ENCODE results near the gene CPXM2.

CPXM2 gene

GRCh38 chr10:123901621-123902020 is 10.0 kb upstream of the CPXM2 start:
- no peaks in the 10 kb centered on the region for H3K36me3 ChIP-seq (ENCODE audit: control insufficient read depth, low read depth, low read length)
- H3K4me3 ChIP-seq (ENCODE audit: low read length): no peak overlapping the region
- H3K4me1 ChIP-seq (ENCODE audit: control insufficient read depth, low read depth, low read length): peaks cover 4% of the 10 kb centered on the region
- H3K27ac ChIP-seq (ENCODE audit: low read length): no peak overlapping the region
- no peak overlapping the region for H3K9ac ChIP-seq (ENCODE audit: low read length)
- no peaks in the 10 kb centered on the region for H3K27me3 ChIP-seq (ENCODE audit: control insufficient read depth, insufficient read depth, low read length)
- H3K9me3 ChIP-seq (ENCODE audit: control insufficient read depth, low read depth, low read length): no peaks in the 10 kb centered on the region

- Histone ChIP-seq H3K9me3 (ENCODE audit: control insufficient read depth, low read depth, low read length) (no peaks in the 10 kb centered on the region), H3K27me3 (ENCODE audit: control insufficient read depth, insufficient read depth, low read length) (peaks cover 11% of the 10 kb centered on the region), H3K4me1 (ENCODE audit: control insufficient read depth, low read depth, low read length) (peaks cover under 1% of the 10 kb centered on the region), H3K4me3 (ENCODE audit: low read length) (no peak overlapping the region), H3K9ac (ENCODE audit: low read length) (no peak overlapping the region), H3K27ac (ENCODE audit: low read length) (no peak overlapping the region), H3K36me3 (ENCODE audit: control insufficient read depth, low read depth, low read length) (no peaks in the 10 kb centered on the region)
Measured at GRCh38 chr10:123897146-123897545, 5.5 kb upstream of the CPXM2 start.

DNA sequence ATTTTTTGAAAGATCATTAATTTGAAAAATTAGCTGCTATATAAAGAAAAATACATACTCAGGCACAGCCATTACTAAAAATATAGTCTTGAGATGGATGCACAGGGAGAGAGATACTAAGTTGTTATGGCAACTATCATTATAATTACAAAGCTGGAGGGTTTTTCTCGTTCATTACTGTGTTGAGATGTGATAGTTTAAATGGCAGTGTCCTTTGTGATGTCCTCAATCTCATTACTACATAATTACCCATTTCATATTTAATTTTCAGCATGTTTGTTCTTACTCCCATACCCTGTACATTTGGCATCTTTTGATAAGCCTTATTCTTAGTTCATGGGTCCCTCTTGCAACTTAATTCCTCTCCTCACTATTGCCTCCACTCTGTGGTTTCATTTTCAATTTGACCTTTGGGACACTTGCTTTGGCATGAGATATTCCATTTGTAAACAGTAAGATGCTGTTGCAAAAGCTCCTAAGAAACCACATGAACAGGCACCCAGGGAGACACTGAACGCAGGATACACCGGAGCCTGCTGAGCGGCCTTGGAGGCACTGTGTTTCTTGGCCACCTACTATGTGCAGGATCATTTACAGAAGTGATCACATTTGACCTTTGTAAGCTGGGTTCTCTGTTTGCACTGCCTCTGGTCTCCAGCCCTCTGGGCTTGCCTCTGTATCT is 4.8 kb upstream of the CPXM2 start:
- Histone ChIP-seq H3K27ac (ENCODE audit: low read length) (no peak overlapping the region), H3K9ac (ENCODE audit: low read length) (no peak overlapping the region), H3K36me3 (ENCODE audit: control insufficient read depth, low read depth, low read length) (no peaks in the 10 kb centered on the region), H3K9me3 (ENCODE audit: control insufficient read depth, low read depth, low read length) (no peaks in the 10 kb centered on the region), H3K4me3 (ENCODE audit: low read length) (no peak overlapping the region), H3K4me1 (ENCODE audit: control insufficient read depth, low read depth, low read length) (peaks cover 3% of the 10 kb centered on the region), H3K27me3 (ENCODE audit: control insufficient read depth, insufficient read depth, low read length) (peaks cover 16% of the 10 kb centered on the region)

DNA sequence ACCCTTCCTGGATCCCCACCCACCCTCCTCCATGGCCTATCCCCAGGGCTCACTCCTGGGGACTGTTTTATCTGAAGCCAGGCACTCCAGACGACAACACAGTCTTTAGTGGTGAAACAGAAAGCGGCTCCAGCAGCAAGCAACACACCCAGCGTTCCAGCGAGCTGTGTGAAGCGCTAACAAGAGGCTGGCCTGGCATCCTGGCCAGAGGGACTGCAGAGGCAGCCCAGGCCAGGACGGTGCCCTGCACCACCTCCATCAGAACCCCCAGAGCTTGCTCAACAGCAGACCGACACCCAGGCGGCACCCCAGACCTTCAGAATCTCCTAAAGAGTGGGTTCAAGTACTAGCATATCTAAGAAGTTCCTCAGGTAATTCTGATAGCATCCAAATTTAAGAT is 2.0 kb upstream of the CPXM2 start:
- Histone ChIP-seq H3K9ac (ENCODE audit: low read length) (no peak overlapping the region), H3K27ac (ENCODE audit: low read length) (no peak overlapping the region), H3K9me3 (ENCODE audit: control insufficient read depth, low read depth, low read length) (no peaks in the 10 kb centered on the region), H3K36me3 (ENCODE audit: control insufficient read depth, low read depth, low read length) (no peaks in the 10 kb centered on the region), H3K4me1 (ENCODE audit: control insufficient read depth, low read depth, low read length) (peaks cover 11% of the 10 kb centered on the region), H3K27me3 (ENCODE audit: control insufficient read depth, insufficient read depth, low read length) (peaks cover 36% of the 10 kb centered on the region), H3K4me3 (ENCODE audit: low read length) (no peak overlapping the region)

- Histone ChIP-seq H3K4me3 (ENCODE audit: low read length) (peak overlapping the region; percentile 58), H3K4me1 (ENCODE audit: control insufficient read depth, low read depth, low read length) (peaks cover 11% of the 10 kb centered on the region), H3K27ac (ENCODE audit: low read length) (no peak overlapping the region), H3K36me3 (ENCODE audit: control insufficient read depth, low read depth, low read length) (no peaks in the 10 kb centered on the region), H3K9me3 (ENCODE audit: control insufficient read depth, low read depth, low read length) (no peaks in the 10 kb centered on the region), H3K27me3 (ENCODE audit: control insufficient read depth, insufficient read depth, low read length) (peaks cover 36% of the 10 kb centered on the region), H3K9ac (ENCODE audit: low read length) (no peak overlapping the region)
Measured at GRCh38 chr10:123890756-123891143, 857 bp downstream of the CPXM2 start.

- Histone ChIP-seq H3K9ac (ENCODE audit: low read length) (no peak overlapping the region), H3K4me1 (ENCODE audit: control insufficient read depth, low read depth, low read length) (peaks cover 11% of the 10 kb centered on the region), H3K36me3 (ENCODE audit: control insufficient read depth, low read depth, low read length) (no peaks in the 10 kb centered on the region), H3K4me3 (ENCODE audit: low read length) (peak overlapping the region; percentile 58), H3K27me3 (ENCODE audit: control insufficient read depth, insufficient read depth, low read length) (peaks cover 36% of the 10 kb centered on the region), H3K9me3 (ENCODE audit: control insufficient read depth, low read depth, low read length) (no peaks in the 10 kb centered on the region), H3K27ac (ENCODE audit: low read length) (no peak overlapping the region)
Measured at GRCh38 chr10:123890226-123890625, 1.4 kb downstream of the CPXM2 start.

- H3K4me3 ChIP-seq (ENCODE audit: low read length): no peak overlapping the region
- H3K4me1 ChIP-seq (ENCODE audit: control insufficient read depth, low read depth, low read length): peaks cover 11% of the 10 kb centered on the region
- peaks cover 36% of the 10 kb centered on the region for H3K27me3 ChIP-seq (ENCODE audit: control insufficient read depth, insufficient read depth, low read length)
- no peak overlapping the region for H3K27ac ChIP-seq (ENCODE audit: low read length)
- no peaks in the 10 kb centered on the region for H3K36me3 ChIP-seq (ENCODE audit: control insufficient read depth, low read depth, low read length)
- H3K9ac ChIP-seq (ENCODE audit: low read length): no peak overlapping the region
- no peaks in the 10 kb centered on the region for H3K9me3 ChIP-seq (ENCODE audit: control insufficient read depth, low read depth, low read length)
Measured at GRCh38 chr10:123889821-123890220, 1.8 kb downstream of the CPXM2 start.

- no peaks in the 10 kb centered on the region for H3K36me3 ChIP-seq (ENCODE audit: control insufficient read depth, low read depth, low read length)
- H3K4me1 ChIP-seq (ENCODE audit: control insufficient read depth, low read depth, low read length): peaks cover 11% of the 10 kb centered on the region
- H3K27ac ChIP-seq (ENCODE audit: low read length): no peak overlapping the region
- no peaks in the 10 kb centered on the region for H3K9me3 ChIP-seq (ENCODE audit: control insufficient read depth, low read depth, low read length)
- no peak overlapping the region for H3K9ac ChIP-seq (ENCODE audit: low read length)
- H3K27me3 ChIP-seq (ENCODE audit: control insufficient read depth, insufficient read depth, low read length): peaks cover 36% of the 10 kb centered on the region
- H3K4me3 ChIP-seq (ENCODE audit: low read length): no peak overlapping the region
Measured at GRCh38 chr10:123888751-123889150, 2.9 kb downstream of the CPXM2 start.

DNA sequence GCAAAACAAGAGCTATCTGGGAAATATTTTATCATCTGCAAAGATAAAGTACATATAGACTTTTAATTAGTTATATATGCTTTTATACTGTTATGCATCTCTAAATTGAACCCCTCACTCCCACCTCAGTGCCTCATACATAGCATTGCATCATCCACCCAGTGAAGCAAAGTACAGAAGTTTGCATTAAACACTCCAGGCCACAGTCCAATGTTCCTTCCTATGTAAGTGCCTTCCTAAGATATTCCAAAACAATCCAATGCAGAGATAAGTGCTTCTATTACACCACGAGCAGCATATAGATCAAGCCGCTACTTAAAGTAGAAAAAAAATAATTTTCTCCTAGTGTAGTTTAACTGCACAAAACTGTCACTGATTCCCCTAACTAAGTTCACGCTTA is 3.4 kb downstream of the CPXM2 start:
- H3K9ac ChIP-seq (ENCODE audit: low read length): no peak overlapping the region
- H3K9me3 ChIP-seq (ENCODE audit: control insufficient read depth, low read depth, low read length): no peaks in the 10 kb centered on the region
- peaks cover 11% of the 10 kb centered on the region for H3K4me1 ChIP-seq (ENCODE audit: control insufficient read depth, low read depth, low read length)
- H3K27me3 ChIP-seq (ENCODE audit: control insufficient read depth, insufficient read depth, low read length): peaks cover 36% of the 10 kb centered on the region
- no peaks in the 10 kb centered on the region for H3K36me3 ChIP-seq (ENCODE audit: control insufficient read depth, low read depth, low read length)
- H3K27ac ChIP-seq (ENCODE audit: low read length): no peak overlapping the region
- no peak overlapping the region for H3K4me3 ChIP-seq (ENCODE audit: low read length)

GRCh38 chr10:123886292-123886691 is 5.3 kb downstream of the CPXM2 start:
- Histone ChIP-seq H3K4me3 (ENCODE audit: low read length) (no peak overlapping the region), H3K36me3 (ENCODE audit: control insufficient read depth, low read depth, low read length) (no peaks in the 10 kb centered on the region), H3K27ac (ENCODE audit: low read length) (no peak overlapping the region), H3K27me3 (ENCODE audit: control insufficient read depth, insufficient read depth, low read length) (peaks cover 19% of the 10 kb centered on the region), H3K9me3 (ENCODE audit: control insufficient read depth, low read depth, low read length) (no peaks in the 10 kb centered on the region), H3K4me1 (ENCODE audit: control insufficient read depth, low read depth, low read length) (peaks cover 8% of the 10 kb centered on the region), H3K9ac (ENCODE audit: low read length) (no peak overlapping the region)

DNA sequence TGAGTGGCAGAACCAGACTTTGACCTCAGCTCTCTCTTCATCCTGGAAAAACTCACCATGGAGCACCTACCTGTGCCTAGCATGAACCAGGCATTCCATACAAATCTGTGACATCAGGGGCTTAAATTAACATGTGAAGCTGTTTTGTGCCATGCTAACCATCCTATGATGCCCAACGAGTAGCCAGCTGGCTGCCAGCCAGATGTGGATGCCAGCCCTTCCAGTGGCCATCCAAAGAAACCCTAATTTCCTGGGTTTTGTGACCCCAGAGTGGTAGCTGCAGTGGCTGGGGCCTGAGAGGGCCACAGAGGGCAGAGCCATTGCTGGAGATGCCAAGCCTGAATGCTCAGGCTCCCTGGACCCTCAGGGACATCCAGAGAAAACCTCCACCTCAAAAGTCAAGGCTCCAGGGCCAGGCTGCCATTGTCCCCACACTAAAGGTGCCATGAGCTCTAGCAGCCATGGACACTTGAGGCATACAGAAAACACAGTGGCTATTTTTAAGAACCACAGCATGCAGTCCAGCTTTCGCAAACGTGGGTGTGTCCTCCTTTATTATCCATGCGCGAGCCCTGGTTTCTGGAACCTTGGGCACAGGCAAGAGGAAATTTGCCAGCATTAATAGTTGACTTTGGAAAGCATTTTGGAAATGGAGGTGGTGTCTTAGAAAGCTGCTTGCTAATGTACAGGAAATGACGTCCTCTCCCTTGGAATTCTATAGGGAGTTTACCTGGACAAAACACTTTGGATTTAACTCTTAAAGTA is 6.0 kb downstream of the CPXM2 start:
- H3K27me3 ChIP-seq (ENCODE audit: control insufficient read depth, insufficient read depth, low read length): peaks cover 12% of the 10 kb centered on the region
- H3K4me3 ChIP-seq (ENCODE audit: low read length): no peak overlapping the region
- no peak overlapping the region for H3K27ac ChIP-seq (ENCODE audit: low read length)
- no peaks in the 10 kb centered on the region for H3K9me3 ChIP-seq (ENCODE audit: control insufficient read depth, low read depth, low read length)
- H3K9ac ChIP-seq (ENCODE audit: low read length): no peak overlapping the region
- peaks cover 3% of the 10 kb centered on the region for H3K4me1 ChIP-seq (ENCODE audit: control insufficient read depth, low read depth, low read length)
- no peaks in the 10 kb centered on the region for H3K36me3 ChIP-seq (ENCODE audit: control insufficient read depth, low read depth, low read length)

DNA sequence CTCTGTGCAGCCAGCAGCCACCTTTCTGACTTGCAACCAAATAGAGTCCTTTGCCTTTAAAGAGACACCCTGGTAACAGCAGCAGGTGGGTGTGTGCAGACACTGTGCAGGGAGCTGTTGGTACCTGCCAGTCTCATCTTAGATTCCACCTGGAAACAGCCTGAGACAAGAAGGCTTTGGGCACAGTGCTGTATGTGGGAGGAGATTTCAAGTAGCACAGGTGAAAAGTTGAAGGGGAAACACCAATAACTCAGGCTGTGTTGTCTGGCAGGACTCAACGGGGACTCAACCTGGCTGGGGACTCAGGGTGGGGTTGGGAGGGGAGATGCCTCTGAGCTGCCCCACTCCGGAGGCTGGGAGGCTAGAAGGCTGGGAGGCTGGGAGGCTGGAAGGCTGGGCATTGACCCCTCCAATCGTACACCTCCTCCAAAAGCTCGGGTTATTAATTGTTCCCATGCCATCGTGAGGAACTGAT is 6.7 kb downstream of the CPXM2 start:
- no peak overlapping the region for H3K27ac ChIP-seq (ENCODE audit: low read length)
- no peaks in the 10 kb centered on the region for H3K9me3 ChIP-seq (ENCODE audit: control insufficient read depth, low read depth, low read length)
- no peaks in the 10 kb centered on the region for H3K4me1 ChIP-seq (ENCODE audit: control insufficient read depth, low read depth, low read length)
- H3K4me3 ChIP-seq (ENCODE audit: low read length): no peak overlapping the region
- H3K36me3 ChIP-seq (ENCODE audit: control insufficient read depth, low read depth, low read length): no peaks in the 10 kb centered on the region
- peaks cover 6% of the 10 kb centered on the region for H3K27me3 ChIP-seq (ENCODE audit: control insufficient read depth, insufficient read depth, low read length)
- H3K9ac ChIP-seq (ENCODE audit: low read length): no peak overlapping the region
